NT2/D1 (cell line): ENCODE measurements around the gene EPN3.

Experiments used
- SUZ12 ChIP-seq: IDR thresholded peaks from 2 replicates; pipeline ENCODE4 v1.6.1; 2011; ENCODE audit not compliant: insufficient read length, insufficient read depth; ENCODE audit errors: extremely low read depth
- YY1 ChIP-seq: IDR thresholded peaks from 2 replicates; pipeline ENCODE4 v1.6.1; 2011; ENCODE audit not compliant: insufficient read length, insufficient read depth
- ZNF274 ChIP-seq: IDR thresholded peaks from 2 replicates; pipeline ENCODE4 v1.6.1; 2011; ENCODE audit warnings: mild to moderate bottlenecking, low read depth, low read length

DNA sequence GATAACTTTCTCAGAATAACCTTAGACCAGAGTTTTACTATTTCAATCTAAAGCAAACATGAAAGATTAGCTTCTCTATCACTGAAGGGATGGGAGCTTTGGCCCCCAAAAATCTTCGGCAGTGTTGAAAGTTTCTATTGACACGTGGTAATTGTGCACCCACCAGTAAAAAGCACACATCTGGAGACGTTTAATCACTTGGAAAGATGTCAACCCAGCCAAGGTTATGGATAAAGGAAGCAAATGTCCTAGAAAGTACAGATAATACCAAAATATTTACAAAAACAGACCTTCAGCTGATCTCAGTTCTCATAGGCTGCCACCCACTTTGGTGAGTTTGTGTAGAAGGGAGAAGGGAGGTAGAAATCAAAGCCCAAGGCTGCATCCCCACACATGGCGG lies 19.0 kb upstream of the EPN3 start:
- no peak for TF ChIP-seq YY1
- TF ChIP-seq SUZ12, result no peak
- TF ChIP-seq ZNF274, result no peak
